ENCODE data around the gene ADAM10.

GRCh38 chr15:58731756-58732535 is 17.6 kb downstream of the ADAM10 start:
- no peak for TF ChIP-seq ZBTB49 (tag by site-specific recombination; IDR thresholded peaks at IDR 0.05; ENCODE audit: low read depth)
- TF ChIP-seq KLF9 (tag by site-specific recombination; IDR thresholded peaks at IDR 0.05; ENCODE audit: low read depth): no peak
- no peak for TF ChIP-seq YY1 (tag by site-specific recombination; IDR thresholded peaks at IDR 0.05)
- no peak for TF ChIP-seq ZNF174 (tag by site-specific recombination; IDR thresholded peaks at IDR 0.05)
- no peak for TF ChIP-seq ZBTB20 (tag by site-specific recombination; IDR thresholded peaks at IDR 0.05)
- no peak for TF ChIP-seq SCRT2 (tag by site-specific recombination; IDR thresholded peaks at IDR 0.05)
- TF ChIP-seq SETDB1 (IDR thresholded peaks at IDR 0.05; ENCODE audit: insufficient read length, low read length): no peak
- no peak for TF ChIP-seq CTCF (tag by site-specific recombination; IDR thresholded peaks at IDR 0.05)
- no peak for TF ChIP-seq ZNF292 (tag by site-specific recombination; IDR thresholded peaks at IDR 0.05; ENCODE audit: borderline replicate concordance, low read depth)
- no peak for TF ChIP-seq ZNF398 (tag by site-specific recombination; IDR thresholded peaks at IDR 0.05)

All from HEK293 (cell line).